Naive thymus-derived CD4-positive, alpha-beta T cell (primary cell): ENCODE results near the gene BIN1. TPM values are rescaled to one million over a fixed set of nuclear protein-coding genes. Genes with fewer than 3 reads are reported as not detected.
A peak's percentile ranks its signal among the peaks of the same experiment; 100 is the strongest.

Experiments used
- ATAC-seq: fragments of 150-1000 bp; cut with Tn5 transposase; 2 replicates; pipeline ENCODE4 v1.10.0; 2021; ENCODE audit warnings: mild to moderate bottlenecking, moderate library complexity
- CTCF ChIA-PET: fragments of 350-600 bp; sonication (Branson Sonifier 250); formaldehyde crosslinking; loops from one replicate; lab custom pipeline; 2021; ENCODE audit warnings: antibody characterized with exemption; lab: Charles Lee
- POLR2A ChIA-PET: fragments of 350-600 bp; sonication (Branson Sonifier 250); formaldehyde crosslinking; loops from one replicate; lab custom pipeline; 2021; ENCODE audit warnings: antibody characterized with exemption, inconsistent platforms; lab: Charles Lee
- DNase-seq, 9 donors: peaks; one replicate each; pipeline versions ENCODE4 v3.0.0 to v3.0.0-alpha.2; 2020 to 2022; ENCODE audit warnings: mixed read lengths in 1 of 9
- H3K27ac ChIP-seq: one replicate; pipeline ENCODE4 v1.7.0; 2013; ENCODE audit warnings: mild to moderate bottlenecking, low read depth, low read length, moderate library complexity
- H3K27me3 ChIP-seq, 2 donors: one replicate each; pipeline ENCODE4 v1.7.0; 2013; ENCODE audit warnings: low read length in 2 of 2, mild to moderate bottlenecking in 2 of 2, moderate library complexity in 2 of 2; ENCODE audit not compliant: control insufficient read depth in 2 of 2, insufficient read depth in 2 of 2
- H3K36me3 ChIP-seq, 3 experiments: 1 replicate in 2 of 3; 2 replicates in 1 of 3; pipeline ENCODE4 v1.7.0; 2013; ENCODE audit warnings: low read length in 3 of 3, mild to moderate bottlenecking in 3 of 3, moderate library complexity in 1 of 3; ENCODE audit not compliant: insufficient read depth in 3 of 3, control insufficient read depth in 2 of 3
- H3K4me1 ChIP-seq, 2 donors: one replicate each; pipeline ENCODE4 v1.7.0; 2013; ENCODE audit warnings: low read length in 2 of 2, mild to moderate bottlenecking in 2 of 2, moderate library complexity in 1 of 2; ENCODE audit not compliant: control insufficient read depth in 2 of 2, insufficient read depth in 2 of 2
- H3K4me3 ChIP-seq: 2 replicates; pipeline ENCODE4 v1.7.0; 2013; ENCODE audit warnings: mild to moderate bottlenecking, low read length
- H3K9me3 ChIP-seq, 3 experiments: 1 replicate in 2 of 3; 2 replicates in 1 of 3; pipeline ENCODE4 v1.7.0; 2013; ENCODE audit warnings: low read length in 3 of 3; ENCODE audit not compliant: control insufficient read depth in 2 of 3
- H3K27ac Mint-ChIP-seq, 9 donors: one replicate each; pipeline ENCODE4 v1.8.0; 2020 to 2022; ENCODE audit warnings: mixed read lengths in 9 of 9, mild to moderate bottlenecking in 8 of 9, moderate library complexity in 5 of 9, inconsistent platforms in 2 of 9
- H3K27me3 Mint-ChIP-seq, 5 donors: one replicate each; pipeline ENCODE4 v1.8.0; 2021 to 2022; ENCODE audit warnings: mixed read lengths in 5 of 5, mild to moderate bottlenecking in 1 of 5
- H3K36me3 Mint-ChIP-seq, 5 donors: one replicate each; pipeline ENCODE4 v1.8.0; 2020 to 2022; ENCODE audit warnings: mixed read lengths in 5 of 5, mild to moderate bottlenecking in 3 of 5, inconsistent platforms in 1 of 5
- H3K4me1 Mint-ChIP-seq, 7 donors: one replicate each; pipeline ENCODE4 v1.8.0; 2020 to 2022; ENCODE audit warnings: mixed read lengths in 7 of 7, mild to moderate bottlenecking in 3 of 7, inconsistent platforms in 1 of 7
- H3K4me3 Mint-ChIP-seq, 10 donors: one replicate each; pipeline ENCODE4 v1.8.0; 2020 to 2022; ENCODE audit warnings: mild to moderate bottlenecking in 10 of 10, mixed read lengths in 10 of 10, moderate library complexity in 6 of 10, inconsistent platforms in 2 of 10
- H3K9me3 Mint-ChIP-seq, 11 donors: one replicate each; pipeline ENCODE4 v1.8.0; 2020 to 2022; ENCODE audit warnings: mixed read lengths in 11 of 11, mild to moderate bottlenecking in 4 of 11, inconsistent platforms in 1 of 11, moderate library complexity in 1 of 11
- intact Hi-C, 2 donors: fragments of 100-400 bp; cut with micrococcal nuclease; formaldehyde crosslinking; loops; one replicate each; pipeline ENCODE4 v1.15.1; 2023
- polyA plus RNA-seq, 2 donors: library from polyadenylated mRNA; unstranded; fragments of 300-500 nt; fragmentation: Illumina TruSeq; gene quantifications; one replicate each; pipeline ENCODE4 v1.2.3, GENCODE V29; 2021
- total RNA-seq, 6 experiments: library from RNA in 5 of 6; stranded (reverse) in 5 of 6; gene quantifications; 1 replicate in 5 of 6; 2 replicates in 1 of 6; pipeline ENCODE4 v1.2.3 and lab custom pipeline; 2021 to 2026

The BIN1 gene
- total and polyA plus RNA-seq, 7 experiments from 2014 or later = 103 to 161 (median 117) TPM

DNA sequence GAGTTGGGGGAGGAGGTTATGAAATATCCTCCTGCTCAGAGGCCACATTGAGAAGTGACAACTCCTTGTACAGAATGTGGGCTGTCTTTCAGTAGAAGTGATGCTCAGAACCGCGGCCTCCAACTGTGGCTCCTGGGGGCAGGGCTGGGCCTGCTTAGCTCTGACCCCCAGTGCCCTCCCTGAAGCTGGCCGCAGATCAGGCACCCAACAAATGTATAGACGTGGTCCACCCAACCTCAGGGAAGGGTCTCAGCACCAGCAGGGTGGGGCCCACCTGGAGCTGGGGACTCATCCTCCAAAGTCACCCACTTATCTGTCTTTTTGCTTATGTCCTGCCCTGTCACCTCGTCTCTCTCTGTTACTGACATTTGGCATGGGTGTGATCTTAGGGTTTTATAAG is 11.1 kb upstream of the BIN1 start:
- Mint-ChIP-seq H3K4me3 (no peak overlapping the region), H3K36me3 (no peaks in the 10 kb centered on the region), H3K27ac (no peak overlapping the region), H3K27me3 (peaks cover 0 to 9% (median 7%) of the 10 kb centered on the region in 5 donors), H3K9me3 (peaks cover 0 to 5% (median 0%) of the 10 kb centered on the region in 11 donors), H3K4me1 (no peaks in the 10 kb centered on the region)
- intact Hi-C loops = no loop called here
- no peaks in the 10 kb centered on the region for H3K9me3 ChIP-seq
- H3K4me3 ChIP-seq = no peak overlapping the region
- no peak for ATAC-seq
- no peaks in the 10 kb centered on the region for H3K4me1 ChIP-seq
- no peak overlapping the region for H3K27ac ChIP-seq
- POLR2A ChIA-PET = no interaction called here
- CTCF ChIA-PET = no interaction called here
- no peak for DNase-seq
- no peaks in the 10 kb centered on the region for H3K36me3 ChIP-seq
- no peaks in the 10 kb centered on the region for H3K27me3 ChIP-seq

DNA sequence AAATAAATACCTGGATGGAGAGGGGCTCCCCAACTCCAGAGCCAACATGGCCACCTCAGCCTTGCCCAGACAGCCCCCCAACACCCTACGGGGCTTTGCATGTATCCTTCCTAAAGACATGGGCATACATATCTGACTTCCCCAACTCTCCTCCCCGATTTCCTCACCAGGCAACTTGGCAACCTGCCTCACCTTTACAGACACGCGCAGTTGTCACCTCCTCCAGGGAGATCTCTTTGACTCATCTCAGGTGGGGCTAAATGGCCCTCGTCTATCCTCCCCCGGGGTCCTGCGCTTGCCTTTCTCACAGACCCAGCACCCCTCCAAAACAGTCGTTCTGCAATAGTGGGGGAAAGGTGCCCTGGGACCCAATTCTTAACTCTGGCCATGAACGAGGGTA is 10.6 kb upstream of the BIN1 start:
- no peaks in the 10 kb centered on the region for H3K36me3 Mint-ChIP-seq
- H3K36me3 ChIP-seq = no peaks in the 10 kb centered on the region
- intact Hi-C loops = no loop called here
- ChIA-PET POLR2A (no interaction called here), CTCF (no interaction called here)
- peaks cover 0 to 5% (median 0%) of the 10 kb centered on the region in 11 donors for H3K9me3 Mint-ChIP-seq
- H3K4me3 ChIP-seq = no peak overlapping the region
- no peak overlapping the region for H3K27ac ChIP-seq
- ATAC-seq (no peak), DNase-seq (no peak)
- peaks cover 0 to 13% (median 7%) of the 10 kb centered on the region in 5 donors for H3K27me3 Mint-ChIP-seq
- H3K4me1 Mint-ChIP-seq = no peaks in the 10 kb centered on the region
- no peak overlapping the region for H3K4me3 Mint-ChIP-seq
- no peaks in the 10 kb centered on the region for H3K4me1 ChIP-seq
- H3K27ac Mint-ChIP-seq = no peak overlapping the region
- H3K9me3 ChIP-seq = no peaks in the 10 kb centered on the region
- no peaks in the 10 kb centered on the region for H3K27me3 ChIP-seq

- H3K4me1 Mint-ChIP-seq = no peaks in the 10 kb centered on the region
- H3K4me3 Mint-ChIP-seq = no peak overlapping the region
- Histone ChIP-seq H3K36me3 (no peaks in the 10 kb centered on the region), H3K4me1 (no peaks in the 10 kb centered on the region), H3K9me3 (no peaks in the 10 kb centered on the region), H3K27ac (no peak overlapping the region), H3K27me3 (no peaks in the 10 kb centered on the region), H3K4me3 (no peak overlapping the region)
- H3K36me3 Mint-ChIP-seq = no peaks in the 10 kb centered on the region
- ATAC-seq = no peak
- no peak for DNase-seq
- peaks cover 0 to 2% (median 0%) of the 10 kb centered on the region in 11 donors for H3K9me3 Mint-ChIP-seq
- intact Hi-C loops = no loop called here
- no peak overlapping the region for H3K27ac Mint-ChIP-seq
- ChIA-PET CTCF (no interaction called here), POLR2A (no interaction called here)
- H3K27me3 Mint-ChIP-seq = peaks cover 5 to 28% (median 9%) of the 10 kb centered on the region in 5 donors
These were observed 8.7 kb upstream of the BIN1 start for GRCh38 chr2:127115471-127116199.

GRCh38 chr2:127110985-127111384 is 4.0 kb upstream of the BIN1 start:
- H3K27me3 ChIP-seq = no peaks in the 10 kb centered on the region
- no peak overlapping the region for H3K4me3 Mint-ChIP-seq
- ChIA-PET POLR2A (no interaction called here), CTCF (no interaction called here)
- no peak overlapping the region for H3K27ac ChIP-seq
- no peak overlapping the region for H3K27ac Mint-ChIP-seq
- no peaks in the 10 kb centered on the region for H3K9me3 Mint-ChIP-seq
- H3K27me3 Mint-ChIP-seq = peaks cover 7 to 50% (median 12%) of the 10 kb centered on the region in 5 donors
- H3K9me3 ChIP-seq = no peaks in the 10 kb centered on the region
- intact Hi-C loops = no loop called here
- no peak overlapping the region for H3K4me3 ChIP-seq
- H3K36me3 ChIP-seq = no peaks in the 10 kb centered on the region
- H3K4me1 Mint-ChIP-seq = peaks cover 0 to 8% (median 5%) of the 10 kb centered on the region in 7 donors
- H3K4me1 ChIP-seq = peaks cover under 1 to 4% of the 10 kb centered on the region in 2 donors
- H3K36me3 Mint-ChIP-seq = no peaks in the 10 kb centered on the region
- DNase-seq (no peak), ATAC-seq (no peak)

- Histone ChIP-seq H3K27ac (no peak overlapping the region), H3K9me3 (no peaks in the 10 kb centered on the region), H3K27me3 (no peaks in the 10 kb centered on the region), H3K4me3 (no peak overlapping the region), H3K36me3 (no peaks in the 10 kb centered on the region), H3K4me1 (peaks cover 4% of the 10 kb centered on the region in 2 donors)
- Mint-ChIP-seq H3K4me1 (peaks cover 2 to 8% (median 5%) of the 10 kb centered on the region in 7 donors), H3K27me3 (peaks cover 0 to 60% (median 10%) of the 10 kb centered on the region in 5 donors), H3K4me3 (peak overlapping the region; percentile 60 to 96 (median 90)), H3K36me3 (no peaks in the 10 kb centered on the region), H3K27ac (peak overlapping the region in 1 of 9 donors; percentile 47), H3K9me3 (no peaks in the 10 kb centered on the region)
- no peak for ATAC-seq
- POLR2A ChIA-PET = interaction anchor here (3.7 kb wide), 1 partner anchor 27 kb away, joined by 21 read pairs; no protein-coding TSS in a partner anchor
- no peak for DNase-seq
- intact Hi-C loops = no loop called here
- CTCF ChIA-PET = no interaction called here
These were observed 1.2 kb upstream of the BIN1 start for GRCh38 chr2:127108090-127108523.

- ChIA-PET POLR2A (interaction anchor here (3.1 to 3.7 kb wide), 2 partner anchors 22 to 27 kb away, joined by 17 to 21 read pairs; no protein-coding TSS in a partner anchor), CTCF (interaction anchor here (0.9 kb wide), 1 partner anchor 40 kb away, joined by 3 read pairs; no protein-coding TSS in a partner anchor)
- Mint-ChIP-seq H3K27ac (peak overlapping the region in 4 of 9 donors; percentile 3 to 47 (median 40)), H3K27me3 (peaks cover 0 to 57% (median 10%) of the 10 kb centered on the region in 5 donors), H3K9me3 (no peaks in the 10 kb centered on the region), H3K4me1 (peaks cover 2 to 8% (median 5%) of the 10 kb centered on the region in 7 donors), H3K4me3 (peak overlapping the region; percentile 79 to 96 (median 90)), H3K36me3 (no peaks in the 10 kb centered on the region)
- no peaks in the 10 kb centered on the region for H3K27me3 ChIP-seq
- peak overlapping the region; percentile 66 for H3K4me3 ChIP-seq
- DNase-seq = peak in 3 of 9 donors; percentile 12 to 18 (median 12)
- peak overlapping the region; percentile 22 for H3K27ac ChIP-seq
- H3K9me3 ChIP-seq = no peaks in the 10 kb centered on the region
- intact Hi-C loops = loop anchor here (1.0 to 2.0 kb wide), 5 partner anchors 23 to 39 kb away; no protein-coding TSS in a partner anchor
- peak; percentile 24 for ATAC-seq
- no peaks in the 10 kb centered on the region for H3K36me3 ChIP-seq
- H3K4me1 ChIP-seq = peaks cover 4% of the 10 kb centered on the region in 2 donors
These were observed 657 bp upstream of the BIN1 start for GRCh38 chr2:127107622-127107999.
